GM21717 (cell line): Measurements from ENCODE around the gene HDAC8.

Source experiments
- ATAC-seq: cut with Tn5 transposase; IDR thresholded peaks from one replicate; pipeline ENCODE4 v1.9.1; 2021; ENCODE audit warnings: mild to moderate bottlenecking, moderate library complexity; ENCODE audit not compliant: unreplicated experiment

The HDAC8 gene

DNA sequence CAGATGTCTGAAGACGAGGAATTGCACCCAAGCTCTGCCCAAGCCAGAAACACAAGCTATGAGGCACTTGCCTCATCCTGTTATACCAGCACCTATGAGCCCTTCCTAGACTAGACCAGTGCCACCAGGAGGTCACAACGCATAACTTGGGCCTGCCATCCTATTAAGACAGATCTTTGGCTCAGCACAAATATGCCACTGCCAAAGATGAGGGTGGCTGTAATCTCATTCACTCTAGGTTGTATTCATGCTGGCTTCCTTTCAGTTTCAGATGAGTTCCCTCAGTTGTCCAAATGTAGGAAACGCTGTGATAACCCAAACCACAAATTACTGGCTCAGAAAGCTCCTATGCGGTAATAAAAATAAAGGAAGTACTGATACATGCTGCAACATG lies 190.4 kb downstream of the HDAC8 start:
- no peak for ATAC-seq

DNA sequence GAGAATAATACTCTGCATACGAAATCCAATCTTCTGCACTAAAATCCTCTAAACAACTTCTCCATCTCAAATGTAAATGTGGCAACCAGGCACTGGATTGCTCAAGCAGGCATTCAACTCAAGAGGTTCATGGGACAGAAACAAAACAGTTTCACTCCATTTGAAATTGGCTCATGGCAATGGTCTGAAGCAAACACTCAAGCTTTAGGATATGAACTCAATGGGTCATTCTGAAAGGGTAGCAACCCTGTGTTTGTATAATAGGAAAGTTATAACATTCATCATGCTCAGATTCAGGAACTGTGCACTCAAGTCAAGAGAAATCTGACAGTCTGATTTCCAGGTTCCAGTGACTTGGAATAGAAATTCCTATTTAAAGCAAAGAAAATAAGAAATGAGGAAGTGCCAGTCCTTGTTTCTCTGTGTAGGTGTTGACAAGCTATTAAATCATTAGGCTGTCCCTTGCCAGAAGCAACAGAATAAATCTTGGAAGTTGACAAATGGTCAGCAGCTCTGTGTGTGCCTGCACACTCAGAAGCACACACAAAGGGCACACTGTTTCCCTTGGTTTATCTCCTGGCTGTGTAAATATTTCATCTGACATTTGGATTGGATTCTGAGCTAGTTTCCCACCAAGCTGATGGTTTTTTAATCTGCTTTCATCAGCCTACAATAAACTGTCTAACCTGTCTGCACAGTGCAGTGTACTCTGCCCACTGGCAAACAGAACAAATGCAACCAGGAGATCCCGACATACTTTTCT lies 191.0 kb downstream of the HDAC8 start:
- ATAC-seq = no peak

DNA sequence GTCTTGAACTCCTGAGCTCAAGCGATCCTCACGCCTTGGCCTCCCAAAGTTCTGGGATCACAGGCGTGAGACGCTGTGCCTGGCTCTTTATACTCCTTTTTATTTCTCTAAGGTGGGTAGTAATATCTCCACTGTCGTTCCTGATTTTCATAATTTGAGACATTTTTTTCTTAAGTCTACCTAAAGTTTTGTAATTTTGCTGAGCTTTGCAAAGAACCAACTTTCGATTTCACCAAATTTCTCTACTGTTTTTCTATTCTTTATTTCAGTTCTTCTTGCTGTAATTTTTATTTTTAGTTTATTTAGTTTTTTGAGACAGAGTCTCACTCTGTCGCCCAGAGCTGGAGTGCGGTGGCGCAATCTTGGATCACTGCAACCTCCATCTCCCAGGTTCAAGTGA lies 196.5 kb downstream of the HDAC8 start:
- ATAC-seq = no peak

DNA sequence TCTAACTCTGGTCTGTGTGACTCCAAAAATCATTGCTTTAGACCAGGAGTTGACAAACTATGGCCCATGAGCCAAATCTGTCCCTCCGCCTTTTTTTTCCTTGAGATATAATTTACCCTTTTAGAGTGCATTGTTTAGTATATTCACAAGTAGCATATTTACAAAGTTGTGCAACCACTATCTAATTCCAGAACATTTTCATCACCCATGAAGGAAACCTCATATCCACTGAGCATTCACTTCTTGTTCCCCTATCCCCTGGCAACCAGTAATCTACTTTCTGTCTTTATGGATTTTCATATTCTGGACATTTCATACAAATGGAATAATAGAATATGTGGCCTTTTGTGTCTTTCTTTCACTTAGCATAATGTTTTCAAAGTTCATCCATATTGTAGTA lies 199.5 kb downstream of the HDAC8 start:
- no peak for ATAC-seq

DNA sequence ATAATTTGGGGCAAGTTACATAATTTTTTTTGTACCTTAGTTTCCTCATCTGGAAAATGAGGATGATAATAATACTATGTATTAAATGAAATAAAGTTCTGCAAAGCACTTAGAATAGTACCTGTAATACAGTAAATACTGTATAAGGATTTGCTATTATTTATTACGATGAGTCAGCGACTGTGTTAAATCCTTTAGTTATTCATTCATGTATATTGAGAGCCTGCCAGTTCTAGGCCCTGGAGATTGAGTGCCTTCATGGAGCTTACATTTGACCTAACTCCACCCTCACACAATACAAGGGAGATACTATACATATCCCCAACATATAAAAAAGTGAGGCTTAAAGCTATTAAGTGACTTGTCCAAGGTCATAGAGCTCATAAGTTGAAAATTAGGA lies 199.9 kb downstream of the HDAC8 start:
- no peak for ATAC-seq

DNA sequence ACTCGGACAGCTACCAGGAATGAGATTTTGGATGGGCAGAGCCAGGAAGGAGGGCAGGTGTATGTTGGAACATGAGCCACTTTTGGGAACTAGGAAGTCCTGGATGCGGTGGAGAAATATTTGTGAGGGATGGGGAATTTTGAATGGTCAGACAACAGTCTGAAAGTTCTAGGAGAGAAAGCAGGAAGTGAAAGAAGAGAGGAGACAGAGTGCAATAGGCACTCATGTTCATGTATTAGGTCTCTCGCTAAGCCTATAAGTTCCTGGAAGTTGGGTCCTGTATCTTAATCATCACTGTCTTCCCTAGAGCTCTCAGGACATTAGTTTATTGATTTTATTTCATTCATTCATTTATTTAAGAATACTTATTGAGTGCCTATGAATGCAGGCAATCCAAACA lies 201.2 kb downstream of the HDAC8 start:
- ATAC-seq = peak; percentile 59

DNA sequence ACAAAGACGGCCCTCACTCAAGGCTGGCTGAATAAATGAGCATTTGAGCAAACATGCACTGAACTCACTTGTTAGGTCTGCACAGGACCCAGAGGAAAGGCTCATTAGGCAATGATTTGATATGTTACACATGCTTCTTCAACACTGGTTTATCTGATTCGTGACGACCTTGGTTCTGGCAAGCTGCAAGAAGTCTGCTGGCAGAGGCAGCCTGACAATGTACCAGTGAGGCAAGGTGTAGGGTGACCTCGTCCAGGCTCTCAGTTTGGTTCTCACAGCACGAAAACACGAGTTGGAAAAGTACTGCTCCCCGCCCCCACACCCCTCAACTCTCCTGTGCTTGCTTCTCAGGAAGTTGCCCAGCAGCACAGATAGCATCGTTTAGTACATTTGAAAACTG lies 203.8 kb downstream of the HDAC8 start:
- no peak for ATAC-seq

DNA sequence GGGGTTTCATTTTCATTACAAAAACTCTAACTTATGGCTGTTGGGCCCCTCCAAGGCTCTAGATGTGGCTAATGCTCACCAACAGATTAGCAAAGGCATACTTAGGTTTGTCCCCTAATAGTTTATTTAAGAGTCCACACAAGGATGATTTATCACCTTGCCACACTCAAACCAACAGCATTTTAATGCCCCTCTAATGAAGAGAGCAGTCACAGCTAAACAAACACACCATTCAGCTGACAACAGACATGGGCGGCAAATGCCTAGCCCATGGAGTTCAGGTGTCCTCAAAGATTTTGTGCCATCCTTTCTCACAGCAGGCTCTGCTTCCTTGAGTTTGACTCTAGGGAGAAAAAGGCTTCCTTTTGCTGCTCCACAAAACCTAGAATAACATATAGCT lies 205.1 kb downstream of the HDAC8 start:
- ATAC-seq = no peak

DNA sequence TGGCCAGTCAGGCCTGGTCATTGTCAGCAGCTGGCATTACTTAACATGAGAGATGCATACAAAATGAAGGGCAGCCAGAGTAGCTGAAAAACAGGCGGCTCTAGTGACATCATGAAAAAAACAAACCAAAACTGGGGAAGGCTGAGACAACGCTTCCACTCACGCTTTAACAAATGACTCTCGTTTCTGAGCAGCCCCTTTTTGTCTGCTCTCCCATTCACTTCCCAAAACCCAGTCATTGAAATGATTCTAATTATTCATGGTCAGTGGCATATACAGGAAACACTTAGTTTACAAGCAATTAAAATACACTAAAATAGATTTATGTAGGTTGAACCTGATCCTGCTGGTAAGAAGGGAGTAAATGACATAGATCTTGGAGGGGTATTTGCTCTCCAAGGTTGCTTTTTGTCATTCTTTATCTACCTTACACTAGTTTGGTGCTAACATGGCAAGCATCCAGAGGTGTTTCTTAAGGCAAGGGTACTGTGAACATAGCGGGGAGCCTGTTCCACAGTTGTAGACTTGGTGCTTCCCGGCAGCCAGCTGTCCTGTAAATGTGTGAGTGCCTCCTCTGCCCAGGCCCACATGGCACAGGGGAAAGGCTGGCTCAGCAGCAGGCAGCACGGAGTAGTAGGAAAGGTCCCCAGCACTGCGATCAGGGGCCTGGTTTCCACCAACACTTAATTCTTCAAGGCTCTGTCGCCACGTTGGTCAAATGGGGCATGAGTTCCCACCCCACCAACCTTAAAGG lies 205.8 kb downstream of the HDAC8 start:
- no peak for ATAC-seq

DNA sequence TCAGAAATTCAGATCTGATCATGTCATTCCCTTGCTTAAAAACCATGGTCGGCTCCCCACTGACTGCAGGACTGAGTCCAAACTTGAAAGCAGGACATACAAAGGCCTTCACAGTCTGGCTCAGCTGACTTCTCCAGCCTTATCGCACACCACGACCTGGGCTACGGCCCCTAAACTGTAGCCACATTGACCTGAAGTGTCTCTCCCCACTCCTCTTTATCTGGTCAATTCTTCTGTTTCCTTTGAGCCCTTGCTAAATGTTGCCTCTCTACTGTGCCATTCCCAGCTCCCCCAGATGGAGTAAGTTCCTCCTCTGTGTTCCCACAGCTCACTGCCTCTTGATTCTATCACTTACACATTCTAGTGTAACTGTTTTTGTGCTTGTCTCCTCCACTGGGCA lies 206.5 kb downstream of the HDAC8 start:
- ATAC-seq = no peak

DNA sequence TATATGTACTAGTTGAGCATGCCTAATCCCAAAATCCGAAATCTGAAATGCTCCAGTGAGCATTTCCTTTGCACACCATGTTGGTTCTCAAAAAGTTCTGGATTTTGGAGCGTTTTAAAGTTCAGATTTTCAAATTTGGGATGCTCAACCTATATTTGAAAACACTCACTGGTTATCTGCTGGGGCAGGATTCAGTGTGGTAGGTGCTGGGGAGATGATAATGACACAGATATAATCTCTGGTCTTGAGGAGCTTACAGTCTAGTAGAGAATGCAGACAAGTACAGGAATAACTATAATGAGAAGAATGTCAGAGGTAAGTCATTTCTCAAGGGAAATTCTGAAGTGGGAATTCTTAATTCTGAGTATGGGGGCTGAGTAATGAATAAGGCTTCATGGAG lies 207.5 kb downstream of the HDAC8 start:
- ATAC-seq = no peak

DNA sequence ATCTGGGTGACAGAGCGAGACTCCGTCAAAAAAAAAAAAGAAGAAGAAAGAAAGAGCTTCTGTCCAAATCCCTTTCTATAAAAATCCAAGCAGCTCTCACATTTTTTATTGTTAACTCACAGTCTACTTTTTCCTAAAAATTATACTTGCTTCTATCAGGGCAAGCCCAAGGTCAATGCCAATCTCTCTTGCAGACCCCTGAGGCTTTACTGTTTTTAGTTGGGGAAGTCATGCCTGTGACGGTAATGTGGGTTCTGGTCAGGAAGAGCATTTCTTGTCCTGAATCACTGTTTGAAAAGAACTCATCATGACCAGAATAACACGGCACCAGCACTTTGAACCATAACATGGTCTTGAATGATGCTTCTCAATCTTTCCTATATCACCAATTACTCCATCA lies 212.3 kb downstream of the HDAC8 start:
- ATAC-seq = no peak

DNA sequence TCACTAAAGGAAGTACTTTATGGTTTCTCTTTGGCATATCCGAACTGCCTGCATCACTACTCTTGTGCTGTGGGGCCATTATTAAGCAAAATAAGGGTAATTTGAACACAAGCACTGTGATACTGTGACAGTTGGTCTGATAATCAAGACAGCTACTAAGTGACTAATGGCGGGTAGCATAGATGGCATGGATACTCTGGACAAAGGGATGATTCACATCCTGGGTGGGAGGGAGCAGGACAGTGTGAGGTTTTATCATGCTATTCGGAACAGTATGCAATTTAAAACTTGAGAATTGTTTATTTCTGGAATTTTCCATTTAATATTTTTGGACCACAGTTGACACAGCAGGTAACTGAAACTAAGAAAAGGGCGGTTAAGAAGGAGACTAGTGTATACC lies 214.3 kb downstream of the HDAC8 start:
- no peak for ATAC-seq

DNA sequence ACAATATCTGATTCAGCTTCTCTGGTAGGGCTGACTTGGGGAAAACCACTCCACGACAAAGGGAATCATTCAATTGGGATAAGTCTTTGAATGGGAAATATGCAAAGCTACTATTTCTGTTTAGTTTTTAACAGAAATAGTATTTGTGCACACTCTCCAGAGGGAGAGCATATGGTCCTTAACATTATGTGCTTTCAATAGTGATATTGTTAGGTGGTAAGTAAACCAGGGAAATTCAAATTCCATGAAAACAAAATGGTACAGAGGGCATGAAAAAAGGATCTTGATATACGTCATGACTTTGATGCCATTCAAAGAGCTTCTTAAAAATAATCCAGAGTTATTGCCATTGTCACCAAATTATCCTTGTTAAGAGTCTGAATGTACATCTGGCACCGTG lies 219.9 kb downstream of the HDAC8 start:
- no peak for ATAC-seq

DNA sequence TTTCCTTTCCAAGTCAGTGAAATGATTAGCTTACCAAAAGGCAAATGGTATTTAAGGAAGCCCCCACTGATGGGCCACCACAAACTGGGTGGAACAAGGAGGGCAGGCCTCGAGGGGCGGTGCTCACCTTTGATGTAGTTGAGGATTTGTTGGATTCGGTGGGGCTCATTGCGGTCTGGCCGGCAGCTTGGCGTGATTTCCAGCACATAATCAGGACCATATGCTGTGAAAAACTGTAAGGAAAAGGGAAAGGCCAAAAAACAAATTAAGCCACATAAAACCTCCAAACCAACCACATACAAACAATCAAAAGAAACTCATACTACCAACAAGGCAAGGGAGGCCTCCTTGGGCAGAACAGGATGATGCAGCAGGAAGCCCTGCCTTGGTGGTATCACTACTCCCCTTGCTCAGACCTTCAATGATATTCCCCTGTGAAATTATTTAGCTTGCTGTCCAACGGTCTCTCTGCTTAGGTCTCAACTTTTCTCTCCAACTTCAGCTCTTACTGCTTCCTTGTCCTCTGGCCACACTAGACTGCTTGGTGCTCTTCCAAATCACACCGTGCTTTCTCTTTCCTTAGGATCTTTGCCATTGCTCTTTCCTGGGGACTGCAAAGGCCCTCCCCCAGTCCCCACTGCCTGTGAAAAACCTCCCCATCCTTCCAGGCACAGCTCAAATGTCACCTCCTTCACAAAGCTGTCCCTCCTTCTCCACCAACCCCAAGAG lies 220.9 kb downstream of the HDAC8 start:
- ATAC-seq = no peak

DNA sequence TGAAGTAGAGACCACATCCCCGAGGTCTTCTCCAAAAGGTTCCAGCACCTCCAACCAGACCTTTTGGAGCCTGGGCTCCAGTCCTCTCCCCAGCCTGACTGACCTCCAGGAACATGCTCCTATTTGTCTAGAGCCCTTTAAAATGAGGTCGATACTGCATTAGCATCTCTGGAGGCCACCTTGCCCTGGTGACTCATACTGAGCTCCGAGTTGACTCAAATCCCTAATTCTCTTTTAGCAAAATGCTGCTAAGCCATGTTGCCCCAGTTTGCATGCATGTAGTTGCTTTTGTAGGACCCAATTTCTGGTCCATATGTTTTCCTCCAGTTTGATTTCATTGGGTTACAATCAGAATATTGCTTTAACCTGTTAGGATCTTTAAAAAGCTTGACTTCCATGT lies 223.5 kb downstream of the HDAC8 start:
- ATAC-seq = peak; percentile 97

DNA sequence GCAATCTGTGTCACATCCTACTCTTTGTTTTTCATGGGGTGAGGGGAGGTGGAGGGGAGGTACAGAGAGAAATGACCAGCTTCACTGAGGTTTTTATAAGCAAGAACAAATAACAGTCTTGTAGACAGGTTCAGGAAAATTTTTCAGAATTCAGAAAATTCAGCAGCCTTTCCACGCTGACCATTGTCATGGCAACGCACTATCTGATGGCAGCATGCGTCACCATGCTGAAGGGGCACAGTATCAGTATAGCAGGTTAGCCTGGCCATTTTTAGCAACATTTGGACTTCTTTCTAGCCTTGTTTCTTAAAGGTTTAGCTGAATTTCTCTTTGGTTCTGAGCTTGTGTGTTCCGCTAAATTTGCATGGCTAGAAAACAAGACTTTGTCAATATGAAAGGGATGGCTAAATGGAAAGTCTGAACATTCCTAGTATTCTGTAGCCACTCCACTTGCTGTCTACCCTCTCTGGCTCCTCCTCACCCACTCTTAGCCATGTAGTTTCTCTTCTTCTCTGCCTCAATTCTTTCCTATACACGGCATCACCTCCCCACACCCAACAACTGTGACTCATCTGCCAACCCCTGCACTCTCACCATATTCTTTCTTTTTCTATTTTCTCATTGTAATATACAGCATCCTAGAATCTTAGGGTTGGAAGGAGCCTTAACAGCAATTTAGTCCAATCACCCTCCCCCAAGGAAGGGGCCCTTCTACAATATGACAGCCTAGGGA lies 224.2 kb downstream of the HDAC8 start:
- ATAC-seq = no peak

DNA sequence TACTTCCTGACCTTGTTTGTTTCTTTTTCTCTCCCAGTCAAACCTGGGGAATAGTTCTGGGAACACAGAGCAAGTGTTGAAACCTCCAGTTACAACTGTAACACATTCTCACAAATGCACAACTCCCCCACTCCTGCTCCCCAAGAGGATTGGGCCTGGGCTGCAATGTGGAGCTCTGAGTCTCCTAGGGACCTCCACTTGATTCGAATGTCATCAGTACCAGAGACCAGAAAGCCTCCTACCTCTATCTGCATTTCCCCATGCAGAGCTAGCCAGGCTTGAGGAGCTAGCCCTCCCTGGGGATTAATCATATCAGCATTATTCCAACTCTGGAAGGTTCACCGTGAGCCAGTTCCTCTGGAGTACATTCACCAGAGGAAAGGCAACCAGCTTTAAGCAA lies 225.3 kb downstream of the HDAC8 start:
- no peak for ATAC-seq

DNA sequence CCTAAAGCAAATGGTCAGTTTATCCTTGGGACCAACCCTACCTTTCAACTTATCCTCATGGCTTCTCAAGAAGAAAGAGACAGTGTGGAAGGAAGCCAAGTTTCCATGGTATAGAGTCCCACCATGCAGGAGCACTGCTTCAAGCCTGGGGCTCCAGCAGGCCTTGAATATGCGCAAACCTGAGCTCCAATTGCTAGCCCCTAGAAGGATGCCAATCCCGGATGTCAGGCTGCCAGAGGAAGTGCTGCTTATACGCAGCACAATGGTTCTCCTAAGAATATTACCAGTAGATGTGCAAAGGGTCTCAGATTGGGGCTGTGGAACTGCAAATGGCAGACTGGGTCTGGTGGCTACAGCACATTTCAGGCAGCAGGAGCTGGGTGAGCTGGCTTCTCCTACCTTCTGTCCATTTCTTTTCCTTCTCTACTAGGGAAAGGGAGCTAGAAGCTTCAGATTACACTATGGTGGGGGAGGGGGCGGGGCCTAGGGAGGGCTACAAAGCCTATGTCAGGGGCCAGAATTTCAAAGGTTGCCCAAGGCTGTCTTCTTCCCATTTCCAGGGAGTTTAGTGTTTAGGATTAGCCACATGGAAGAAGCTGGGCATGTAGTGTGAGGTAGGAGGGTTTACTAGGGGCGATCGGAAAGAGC lies 226.2 kb downstream of the HDAC8 start:
- no peak for ATAC-seq

DNA sequence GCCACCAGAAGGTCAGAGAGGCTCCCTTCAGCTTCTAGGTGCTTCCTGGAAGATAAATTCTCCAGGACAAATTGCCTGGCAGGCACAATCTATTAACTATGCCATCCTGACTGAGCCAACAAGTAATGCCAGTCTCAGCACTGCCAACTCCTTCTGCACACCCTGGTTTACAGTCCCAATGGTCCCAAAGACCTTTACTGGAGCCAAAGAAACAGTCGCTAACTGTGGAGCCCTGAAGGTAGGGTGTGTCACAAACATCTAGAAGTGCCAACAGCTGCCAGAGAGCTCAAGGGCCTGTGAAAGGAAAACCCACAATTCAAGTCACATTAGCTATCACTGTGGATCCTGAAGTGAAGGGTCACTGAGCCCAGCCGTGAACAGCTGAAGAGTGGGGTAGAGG lies 232.0 kb downstream of the HDAC8 start:
- ATAC-seq = no peak

DNA sequence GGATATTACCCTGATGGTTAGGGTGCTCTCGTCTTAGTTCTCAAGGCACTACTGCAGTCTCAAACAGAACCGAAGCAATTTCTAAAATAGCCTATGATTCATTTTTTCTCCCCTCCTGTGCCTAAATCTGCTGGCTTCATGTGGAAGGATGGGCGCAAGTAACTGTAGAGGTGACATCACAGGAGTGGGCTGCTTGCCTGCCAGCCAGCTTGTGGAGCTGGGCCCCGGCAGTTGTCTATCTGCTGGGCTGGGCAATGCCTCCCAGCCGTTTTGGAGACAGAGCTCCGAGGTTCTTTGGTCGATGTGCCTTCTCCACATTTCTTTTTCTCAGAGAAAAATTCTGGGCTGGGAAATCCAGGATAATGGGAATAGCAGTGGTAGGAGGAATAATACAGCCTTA lies 232.6 kb downstream of the HDAC8 start:
- no peak for ATAC-seq
